Osteoblast (primary cell): ENCODE results near the gene TIMM50. TPM values are rescaled to one million over a fixed set of nuclear protein-coding genes. Genes with fewer than 3 reads are reported as not detected.

Source experiments
- DNase-seq: peaks from one replicate; pipeline ENCODE4 v3.0.0; 2011; ENCODE audit warnings: low spot score, mixed read lengths; ENCODE audit not compliant: insufficient read length; ENCODE audit errors: missing footprints
- H2AFZ ChIP-seq: 2 replicates; pipeline ENCODE4 v1.6.0; 2011; ENCODE audit warnings: mild to moderate bottlenecking, low read length
- H3K27ac ChIP-seq: 2 replicates; pipeline ENCODE4 v1.5.1; 2011; ENCODE audit warnings: mild to moderate bottlenecking, low read depth, low read length, moderate library complexity
- H3K27me3 ChIP-seq: 2 replicates; pipeline ENCODE4 v1.6.0; 2012; ENCODE audit warnings: mild to moderate bottlenecking, control low read depth, inconsistent platforms, low read length, moderate library complexity; ENCODE audit not compliant: insufficient read depth
- H3K36me3 ChIP-seq: 2 replicates; pipeline ENCODE4 v1.5.1; 2011; ENCODE audit warnings: mild to moderate bottlenecking, low read length, control low read depth, moderate library complexity; ENCODE audit not compliant: insufficient read depth
- H3K4me1 ChIP-seq: 2 replicates; pipeline ENCODE4 v1.5.1; 2011; ENCODE audit warnings: mild to moderate bottlenecking, low read length, control low read depth, moderate library complexity; ENCODE audit not compliant: insufficient read depth
- H3K4me2 ChIP-seq: 2 replicates; pipeline ENCODE4 v1.6.0; 2011; ENCODE audit warnings: mild to moderate bottlenecking, low read length; ENCODE audit not compliant: insufficient read depth
- H3K4me3 ChIP-seq: fragments of 200-600 bp; sonication (generic); 3 replicates; pipeline ENCODE4 v1.5.1; 2012; ENCODE audit warnings: mild to moderate bottlenecking, low read length, inconsistent platforms; ENCODE audit not compliant: insufficient read depth
- H3K79me2 ChIP-seq: 2 replicates; pipeline ENCODE4 v1.6.0; 2012; ENCODE audit warnings: mild to moderate bottlenecking, low read length, control low read depth, inconsistent platforms; ENCODE audit not compliant: insufficient read depth
- H3K9me3 ChIP-seq: 2 replicates; pipeline ENCODE4 v1.5.1; 2011; ENCODE audit warnings: low read depth, low read length, control low read depth
- H4K20me1 ChIP-seq: 2 replicates; pipeline ENCODE4 v1.6.0; 2012; ENCODE audit warnings: mild to moderate bottlenecking, low read length, control low read depth; ENCODE audit not compliant: insufficient read depth
- CTCF ChIP-seq: IDR thresholded peaks from 2 replicates; pipeline ENCODE4 v1.5.1; 2011; ENCODE audit warnings: mild to moderate bottlenecking, low read depth, low read length, moderate library complexity; ENCODE audit errors: extremely low read depth
- total RNA-seq: library from RNA; depleted of rRNA; stranded (reverse); fragments of >200 nt; gene quantifications from 2 replicates; pipeline ENCODE4 v1.2.3, GENCODE V29; 2012

The TIMM50 gene
- total RNA-seq, 1 donor, result 36.9 TPM

GRCh38 chr19:39516270-39516669 is 35.6 kb downstream of the TIMM50 start:
- Histone ChIP-seq H3K79me2 (no peaks in the 10 kb centered on the region), H3K4me1 (no peaks in the 10 kb centered on the region), H3K9me3 (no peaks in the 10 kb centered on the region), H3K4me3 (no peak overlapping the region), H3K36me3 (no peaks in the 10 kb centered on the region), H3K4me2 (no peak overlapping the region), H3K27me3 (peaks cover 55% of the 10 kb centered on the region), H2AFZ (no peak overlapping the region), H4K20me1 (no peaks in the 10 kb centered on the region), H3K27ac (no peak overlapping the region)
- TF ChIP-seq CTCF, result no peak
- peak; percentile 41 for DNase-seq

- no peak for TF ChIP-seq CTCF
- Histone ChIP-seq H3K27ac (no peak overlapping the region), H2AFZ (no peak overlapping the region), H3K4me2 (no peak overlapping the region), H3K36me3 (no peaks in the 10 kb centered on the region), H3K9me3 (no peaks in the 10 kb centered on the region), H3K27me3 (peaks cover 52% of the 10 kb centered on the region), H3K79me2 (no peaks in the 10 kb centered on the region), H3K4me1 (no peaks in the 10 kb centered on the region), H3K4me3 (no peak overlapping the region), H4K20me1 (no peaks in the 10 kb centered on the region)
- no peak for DNase-seq
Observed at GRCh38 chr19:39517432-39517831, 36.8 kb downstream of the TIMM50 start.

GRCh38 chr19:39518458-39518857 is 37.8 kb downstream of the TIMM50 start:
- Histone ChIP-seq H3K27me3 (peaks cover 45% of the 10 kb centered on the region), H3K4me2 (no peak overlapping the region), H3K79me2 (no peaks in the 10 kb centered on the region), H4K20me1 (no peaks in the 10 kb centered on the region), H3K4me1 (no peaks in the 10 kb centered on the region), H2AFZ (no peak overlapping the region), H3K9me3 (no peaks in the 10 kb centered on the region), H3K27ac (no peak overlapping the region), H3K4me3 (no peak overlapping the region), H3K36me3 (no peaks in the 10 kb centered on the region)
- TF ChIP-seq CTCF, result no peak
- DNase-seq, result no peak

- no peak for TF ChIP-seq CTCF
- Histone ChIP-seq H3K27ac (no peak overlapping the region), H3K4me1 (no peaks in the 10 kb centered on the region), H4K20me1 (no peaks in the 10 kb centered on the region), H3K27me3 (peaks cover 40% of the 10 kb centered on the region), H3K4me2 (no peak overlapping the region), H3K36me3 (no peaks in the 10 kb centered on the region), H3K4me3 (no peak overlapping the region), H2AFZ (no peak overlapping the region), H3K9me3 (no peaks in the 10 kb centered on the region), H3K79me2 (no peaks in the 10 kb centered on the region)
- no peak for DNase-seq
Observed at GRCh38 chr19:39518975-39519374, 38.3 kb downstream of the TIMM50 start.
